GM18499 (cell line): ENCODE data around the gene IQGAP2.

ENCODE experiments used
- ATAC-seq: cut with Tn5 transposase; IDR thresholded peaks from one replicate; pipeline ENCODE4 v1.9.1; 2021; ENCODE audit warnings: moderate number of reproducible peaks; ENCODE audit not compliant: insufficient read depth, unreplicated experiment

Gene IQGAP2

GRCh38 chr5:76472335-76473008 is 69.4 kb downstream of the IQGAP2 start:
- no peak for ATAC-seq

- ATAC-seq: no peak
These were observed 69.9 kb downstream of the IQGAP2 start for GRCh38 chr5:76473009-76473336.

GRCh38 chr5:76473661-76474060 is 70.6 kb downstream of the IQGAP2 start:
- ATAC-seq: no peak

GRCh38 chr5:76474377-76474776 is 71.3 kb downstream of the IQGAP2 start:
- ATAC-seq: no peak

- no peak for ATAC-seq
These were observed 72.3 kb downstream of the IQGAP2 start for GRCh38 chr5:76475385-76475784.

GRCh38 chr5:76475936-76476335 is 72.9 kb downstream of the IQGAP2 start:
- ATAC-seq: no peak

- no peak for ATAC-seq
These were observed 73.5 kb downstream of the IQGAP2 start for GRCh38 chr5:76476474-76477038.

- ATAC-seq: no peak
These were observed 74.0 kb downstream of the IQGAP2 start for GRCh38 chr5:76477061-76477460.

GRCh38 chr5:76477571-76477970 is 74.5 kb downstream of the IQGAP2 start:
- no peak for ATAC-seq

- no peak for ATAC-seq
These were observed 76.2 kb downstream of the IQGAP2 start for GRCh38 chr5:76479281-76479680.

GRCh38 chr5:76479973-76480667 is 77.0 kb downstream of the IQGAP2 start:
- no peak for ATAC-seq

GRCh38 chr5:76482984-76483383 is 79.9 kb downstream of the IQGAP2 start:
- ATAC-seq: no peak

GRCh38 chr5:76483433-76483832 is 80.3 kb downstream of the IQGAP2 start:
- ATAC-seq: no peak

GRCh38 chr5:76483881-76484280 is 80.8 kb downstream of the IQGAP2 start:
- ATAC-seq: no peak

- no peak for ATAC-seq
These were observed 82.4 kb downstream of the IQGAP2 start for GRCh38 chr5:76485511-76485910.

GRCh38 chr5:76487386-76487785 is 84.3 kb downstream of the IQGAP2 start:
- ATAC-seq: no peak

GRCh38 chr5:76487821-76488220 is 84.7 kb downstream of the IQGAP2 start:
- no peak for ATAC-seq

- ATAC-seq: no peak
These were observed 85.9 kb downstream of the IQGAP2 start for GRCh38 chr5:76488969-76489368.

GRCh38 chr5:76489877-76490688 is 87.0 kb downstream of the IQGAP2 start:
- no peak for ATAC-seq

- no peak for ATAC-seq
These were observed 87.9 kb downstream of the IQGAP2 start for GRCh38 chr5:76490960-76491359.

GRCh38 chr5:76492819-76493189 is 89.7 kb downstream of the IQGAP2 start:
- ATAC-seq: no peak
